ENCODE measurements around the gene ABHD5.

DNA sequence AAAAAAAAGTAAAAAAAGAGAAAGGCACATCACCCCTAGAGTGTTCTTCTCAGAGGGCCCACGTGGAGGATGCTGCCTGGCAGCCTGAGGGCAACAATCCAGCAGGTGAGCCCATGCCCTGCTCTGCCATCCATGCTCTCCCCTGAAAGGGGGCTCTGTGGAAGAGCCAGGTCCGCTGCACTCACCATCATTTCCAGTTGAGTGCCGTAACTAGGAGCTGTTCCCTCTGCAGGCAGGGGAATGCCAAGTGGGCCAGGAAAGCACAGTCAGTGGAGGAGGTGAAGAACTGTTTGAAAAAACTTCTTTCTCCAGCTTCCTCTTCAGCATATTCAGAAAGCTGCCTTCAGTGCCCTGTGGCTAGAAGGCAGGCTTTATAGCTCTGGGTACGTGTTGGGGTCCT, 84.1 kb downstream of the ABHD5 start:
- TF ChIP-seq CTCF (conservative IDR thresholded peaks at IDR 0.05): no peak
- TF ChIP-seq ZFX (IDR thresholded peaks at IDR 0.05): no peak

All from C4-2B (cell line).